ENCODE measurements around the gene AAR2.

AAR2 gene

DNA sequence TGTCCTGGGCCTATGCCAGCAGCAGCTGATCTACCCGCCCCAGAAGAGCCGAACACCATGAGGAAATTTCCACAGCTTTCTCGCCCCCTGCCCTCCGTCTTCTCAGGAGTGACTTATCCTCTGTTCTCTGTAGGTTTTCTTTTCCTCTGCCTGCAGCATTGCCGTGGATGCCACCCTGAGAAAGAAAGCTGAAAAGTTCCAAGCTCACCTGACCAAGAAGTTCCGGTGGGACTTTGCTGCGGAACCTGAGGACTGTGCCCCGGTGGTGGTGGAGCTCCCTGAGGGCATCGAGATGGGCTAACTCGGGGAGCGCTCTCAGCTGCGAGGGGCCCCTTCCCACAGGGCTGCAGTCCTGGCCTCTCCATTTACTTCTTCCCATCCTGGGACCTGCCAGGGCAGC is 19.2 kb downstream of the AAR2 start:
- DNase-seq (ENCODE audit: insufficient read length, low spot score) (no peak), FAIRE-seq (no peak)

DNA sequence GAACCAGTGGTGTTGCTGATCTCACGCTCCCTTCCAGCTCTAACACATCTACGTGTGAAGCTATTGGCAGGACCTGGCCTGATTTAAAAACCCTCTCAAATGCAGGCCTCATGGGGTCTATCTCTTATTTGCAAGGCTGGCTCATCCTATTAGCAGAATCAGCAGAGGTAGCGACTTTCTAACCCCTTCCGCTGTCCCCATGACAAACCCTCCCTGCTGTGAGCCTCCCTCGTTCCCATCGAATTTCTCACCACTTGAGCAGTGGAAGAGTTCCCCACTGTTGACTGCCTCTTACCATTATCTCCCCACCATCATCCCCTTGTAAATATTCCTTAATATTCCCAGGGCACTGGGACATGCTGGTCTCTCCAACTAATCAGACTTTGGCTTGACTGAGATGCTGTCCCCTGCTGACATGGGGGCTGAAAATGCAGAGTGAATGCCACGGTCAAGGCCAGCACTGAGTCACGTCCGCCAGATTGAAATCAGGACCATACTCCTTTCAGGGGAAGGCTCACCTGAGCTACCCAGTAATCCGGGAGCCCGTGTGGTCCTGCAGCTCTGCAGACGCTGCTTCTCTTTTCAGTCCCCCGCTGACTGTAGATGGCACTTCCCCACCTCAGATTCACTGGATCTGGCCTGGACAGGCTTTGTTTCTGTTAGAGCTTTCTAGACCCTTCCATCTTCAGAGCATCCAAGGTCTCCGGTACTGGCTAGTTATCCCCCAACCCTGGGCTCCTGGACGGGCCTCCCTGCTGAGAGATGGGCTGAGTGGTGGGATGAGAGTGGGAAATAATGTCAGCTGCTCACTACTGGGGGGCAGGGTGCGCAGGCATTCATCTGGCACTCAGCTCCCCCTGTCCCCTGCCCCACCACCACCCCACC is 23.1 kb downstream of the AAR2 start:
- FAIRE-seq = no peak
- no peak for DNase-seq (ENCODE audit: insufficient read length, low spot score)

DNA sequence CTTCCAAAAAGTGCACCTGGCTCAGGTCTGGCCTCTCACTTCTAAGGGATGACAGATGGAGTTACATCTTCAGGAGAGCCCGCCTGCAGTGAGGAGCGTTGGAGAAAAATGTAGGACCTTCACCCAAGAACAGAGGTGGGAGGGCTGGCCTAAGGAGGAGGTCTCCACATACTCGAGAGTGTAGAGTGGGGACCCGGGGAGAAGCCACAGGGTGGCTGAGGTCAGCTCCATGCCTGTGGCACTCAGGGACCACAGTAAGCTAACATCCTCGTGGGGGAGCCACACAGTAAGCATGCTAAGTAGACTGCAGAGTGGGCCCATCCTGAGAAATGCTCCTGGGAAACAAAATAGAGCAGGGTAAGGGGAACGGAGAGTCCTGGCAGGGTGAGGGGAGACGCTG is 24.0 kb downstream of the AAR2 start:
- FAIRE-seq = no peak

DNA sequence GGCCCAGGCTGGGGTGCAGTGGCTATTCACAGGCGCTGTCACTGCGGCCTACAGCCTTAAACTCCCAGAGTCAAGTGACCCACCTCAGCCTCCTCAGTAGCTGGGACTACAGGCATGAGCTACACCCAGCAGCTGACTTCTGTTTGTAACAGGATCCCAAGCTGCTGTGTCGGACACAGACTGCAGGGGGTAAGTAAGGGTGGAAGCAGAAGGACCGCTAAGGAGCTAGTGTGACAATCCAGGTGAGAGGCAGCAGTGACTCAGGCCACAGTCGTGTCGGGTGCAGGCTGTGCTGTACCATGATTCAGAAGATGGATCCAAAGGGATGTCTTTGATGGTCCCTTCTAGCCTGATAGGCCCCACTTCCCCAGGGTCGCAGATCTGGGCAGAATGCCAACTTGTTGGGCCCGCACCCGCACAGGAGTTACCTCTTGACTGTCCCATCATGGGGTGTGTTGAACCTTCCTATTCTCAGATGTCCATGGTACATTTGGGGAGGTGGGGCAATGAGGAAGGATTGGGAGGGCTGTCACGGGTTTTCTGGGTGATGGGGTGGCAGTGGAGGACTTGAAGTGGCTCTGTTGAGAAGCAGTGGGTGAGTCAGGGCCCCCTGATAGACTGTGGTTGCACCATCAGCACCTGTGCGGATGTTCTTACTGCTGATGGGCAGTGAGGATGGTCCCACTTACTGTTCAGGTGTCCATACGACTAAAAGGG is 25.3 kb downstream of the AAR2 start:
- FAIRE-seq (peak; percentile 38), DNase-seq (ENCODE audit: insufficient read length, low spot score) (no peak)

More for the DNA sequence above, 24.0 kb downstream of the AAR2 start:
- DNase-seq (ENCODE audit: insufficient read length, low spot score) = no peak

DNA sequence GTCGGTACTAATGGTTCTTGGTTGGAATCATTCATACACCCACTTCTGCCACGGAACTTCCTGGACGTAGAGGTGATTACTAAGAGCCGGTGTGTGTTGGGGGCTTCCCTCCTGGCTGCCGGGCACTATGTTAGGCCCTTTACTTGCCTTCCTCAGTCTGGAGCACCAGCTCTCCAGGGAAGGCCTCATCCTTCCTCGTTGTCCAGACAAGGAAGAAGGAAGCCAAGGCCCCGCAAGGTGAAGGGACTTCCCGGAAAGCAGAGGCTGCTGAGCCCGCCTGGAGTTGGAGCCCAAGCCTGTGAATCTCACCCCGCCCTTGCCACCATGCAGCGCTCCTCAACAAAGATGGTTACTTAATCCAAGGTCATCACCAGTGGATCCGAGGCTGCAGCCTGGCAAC is 26.2 kb downstream of the AAR2 start:
- no peak for DNase-seq (ENCODE audit: insufficient read length, low spot score)
- no peak for FAIRE-seq

DNA sequence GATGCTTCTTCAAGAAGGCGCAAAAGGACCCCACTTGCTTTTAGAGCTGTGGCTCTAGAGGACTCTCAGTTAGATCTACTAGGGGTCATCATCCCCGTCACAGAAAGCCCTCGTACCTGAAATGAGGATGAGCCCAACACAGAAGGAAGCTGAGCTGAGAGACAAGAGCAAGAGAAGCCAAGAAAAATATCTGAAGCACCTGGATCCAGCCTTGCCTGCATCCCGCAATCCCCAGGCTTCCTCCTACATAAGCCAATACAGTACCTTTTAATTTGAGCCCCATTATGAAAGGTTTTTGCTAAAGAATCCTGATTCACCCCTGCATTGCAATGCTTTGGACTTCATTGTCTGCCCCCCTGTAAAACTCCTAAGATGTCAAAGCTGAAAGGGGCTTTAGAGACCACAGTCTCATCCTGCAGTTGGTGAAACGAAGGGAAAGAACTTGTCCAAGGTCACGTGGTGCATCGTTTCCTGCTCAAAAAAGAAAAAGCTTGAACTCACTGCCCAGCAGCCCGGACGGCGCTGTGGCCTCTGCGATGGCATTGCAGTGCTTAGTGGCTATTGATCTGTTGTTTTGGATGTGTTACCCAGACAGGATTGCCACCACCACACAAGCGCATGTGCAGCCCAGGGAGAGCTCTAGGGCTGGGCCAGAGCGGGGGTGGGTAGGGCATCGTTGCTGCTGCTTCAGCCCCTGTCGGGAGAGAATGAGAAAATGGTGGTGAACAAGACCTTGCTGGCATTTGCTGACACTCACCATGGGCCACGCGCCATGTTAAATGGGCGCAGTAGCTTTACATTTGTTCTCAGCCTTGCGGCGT is 28.4 kb downstream of the AAR2 start:
- DNase-seq (ENCODE audit: insufficient read length, low spot score) (no peak), FAIRE-seq (no peak)

DNA sequence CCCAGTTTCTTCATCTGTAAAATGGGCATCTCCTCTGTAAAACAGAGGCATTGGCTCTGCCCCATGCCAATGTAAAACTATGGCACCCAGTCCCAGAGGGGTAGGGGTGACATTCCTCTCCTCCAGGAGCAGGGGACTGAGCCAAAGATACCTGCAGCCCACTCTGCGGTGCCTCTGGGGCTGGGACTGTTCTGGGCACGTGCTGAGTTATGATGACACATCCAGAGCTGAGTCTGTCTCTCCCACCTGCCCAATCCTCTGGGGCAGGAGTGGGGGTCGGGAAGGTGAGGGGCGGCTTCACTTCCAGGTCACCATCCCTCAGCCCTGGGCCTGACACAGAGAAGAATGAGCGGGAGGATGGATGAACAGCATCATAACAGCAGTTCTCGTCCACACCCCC is 29.9 kb downstream of the AAR2 start:
- DNase-seq (ENCODE audit: insufficient read length, low spot score) = no peak
- FAIRE-seq = no peak

DNA sequence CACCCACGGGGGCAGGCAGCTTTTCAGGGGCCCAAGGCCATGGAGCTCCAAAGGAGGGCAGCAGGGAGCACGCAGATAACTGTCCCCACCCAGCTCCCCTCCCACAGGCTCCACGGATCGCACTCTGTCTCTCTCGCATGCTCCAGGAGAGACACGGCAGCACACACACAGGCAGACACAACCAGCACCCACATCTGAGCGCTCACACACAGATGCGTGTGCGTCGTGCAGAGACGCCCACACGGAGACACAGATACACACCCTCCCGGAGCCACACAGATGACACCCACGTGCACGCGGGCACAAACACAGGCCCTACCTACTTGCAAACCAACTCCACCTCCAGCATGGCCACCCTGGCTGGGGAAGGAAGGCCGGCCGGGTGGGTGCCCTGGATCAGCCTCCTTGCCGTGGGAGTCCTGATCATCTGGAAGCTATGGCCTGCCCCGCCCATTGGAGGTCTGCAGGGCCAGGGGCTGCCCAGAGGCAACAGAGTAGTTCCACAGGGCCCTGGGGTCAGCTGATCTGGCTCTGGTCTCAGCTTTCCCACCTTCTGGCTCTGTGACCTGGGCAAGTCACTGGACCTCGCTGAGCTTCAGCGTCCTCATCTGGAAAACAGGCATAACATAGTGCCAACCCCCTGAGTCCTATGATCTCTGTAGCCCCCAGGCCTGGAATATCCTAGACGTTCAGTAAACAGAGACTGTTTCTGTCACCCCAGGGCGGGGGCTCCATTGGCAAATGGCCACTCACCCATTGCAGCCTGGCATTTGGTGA is 31.5 kb downstream of the AAR2 start:
- FAIRE-seq = no peak
- DNase-seq (ENCODE audit: insufficient read length, low spot score) = no peak

DNA sequence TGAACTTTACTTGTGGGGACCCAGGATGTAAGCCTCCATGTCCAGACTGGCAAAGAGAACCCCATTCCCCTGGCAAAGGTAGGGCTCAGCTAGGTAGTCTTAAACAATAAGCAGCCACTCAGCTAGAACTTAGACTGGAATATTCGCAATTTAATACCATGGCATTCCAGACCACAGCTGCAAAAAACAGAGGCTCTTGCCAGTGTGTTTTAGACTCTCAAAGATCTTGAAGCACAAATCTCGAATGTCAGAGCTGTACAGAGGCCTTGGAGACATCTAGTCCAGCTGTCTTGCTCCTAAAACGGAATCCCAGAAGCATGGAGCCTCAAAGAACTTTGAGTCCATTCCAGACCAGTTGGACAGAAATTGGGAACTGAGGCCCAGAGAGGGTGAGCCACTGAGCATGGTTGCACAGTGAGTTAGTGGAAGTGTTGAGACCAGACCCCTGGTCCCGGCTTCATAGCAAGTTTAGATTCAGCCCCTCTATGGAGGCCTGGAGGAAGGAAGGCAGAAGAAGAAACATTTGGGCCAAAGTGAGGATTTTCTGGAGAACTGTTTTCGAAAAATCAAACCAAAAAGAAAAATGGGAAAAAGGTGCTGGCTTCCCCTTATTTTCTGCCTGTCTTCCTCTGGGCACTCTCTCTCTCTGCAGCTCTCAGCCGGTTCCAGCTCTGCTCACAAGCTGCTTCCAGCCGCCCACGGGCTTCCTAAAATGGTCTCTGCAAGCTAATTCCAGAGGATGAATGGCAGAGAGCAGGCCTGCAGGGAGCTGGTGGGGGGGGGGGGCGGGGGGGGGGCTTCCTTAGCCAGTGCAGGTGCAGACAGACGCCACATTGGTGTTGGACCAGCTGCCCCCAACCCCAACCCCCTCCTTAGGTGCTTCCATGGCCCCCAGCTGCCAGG is 32.4 kb downstream of the AAR2 start:
- DNase-seq (ENCODE audit: insufficient read length, low spot score) (no peak), FAIRE-seq (no peak)

DNA sequence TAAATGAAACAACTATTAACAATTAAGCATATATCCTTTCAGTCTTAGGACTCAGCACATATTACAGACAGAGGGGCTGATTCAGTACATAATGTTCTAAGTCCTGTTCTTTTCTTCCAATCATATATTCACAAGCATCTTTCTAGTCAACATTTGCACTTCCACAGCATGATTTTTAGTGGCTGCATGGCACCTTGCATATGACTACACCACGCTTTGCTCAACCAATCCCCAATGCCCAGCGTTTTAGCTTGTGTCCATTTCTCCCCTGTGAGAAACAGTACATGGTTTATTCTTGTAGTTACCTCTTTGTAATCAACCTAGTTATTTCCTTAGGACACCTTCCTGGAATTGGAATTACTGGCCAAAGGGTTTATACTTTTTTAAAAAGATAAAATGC is 33.2 kb downstream of the AAR2 start:
- FAIRE-seq (peak; percentile 36), DNase-seq (ENCODE audit: insufficient read length, low spot score) (no peak)

DNA sequence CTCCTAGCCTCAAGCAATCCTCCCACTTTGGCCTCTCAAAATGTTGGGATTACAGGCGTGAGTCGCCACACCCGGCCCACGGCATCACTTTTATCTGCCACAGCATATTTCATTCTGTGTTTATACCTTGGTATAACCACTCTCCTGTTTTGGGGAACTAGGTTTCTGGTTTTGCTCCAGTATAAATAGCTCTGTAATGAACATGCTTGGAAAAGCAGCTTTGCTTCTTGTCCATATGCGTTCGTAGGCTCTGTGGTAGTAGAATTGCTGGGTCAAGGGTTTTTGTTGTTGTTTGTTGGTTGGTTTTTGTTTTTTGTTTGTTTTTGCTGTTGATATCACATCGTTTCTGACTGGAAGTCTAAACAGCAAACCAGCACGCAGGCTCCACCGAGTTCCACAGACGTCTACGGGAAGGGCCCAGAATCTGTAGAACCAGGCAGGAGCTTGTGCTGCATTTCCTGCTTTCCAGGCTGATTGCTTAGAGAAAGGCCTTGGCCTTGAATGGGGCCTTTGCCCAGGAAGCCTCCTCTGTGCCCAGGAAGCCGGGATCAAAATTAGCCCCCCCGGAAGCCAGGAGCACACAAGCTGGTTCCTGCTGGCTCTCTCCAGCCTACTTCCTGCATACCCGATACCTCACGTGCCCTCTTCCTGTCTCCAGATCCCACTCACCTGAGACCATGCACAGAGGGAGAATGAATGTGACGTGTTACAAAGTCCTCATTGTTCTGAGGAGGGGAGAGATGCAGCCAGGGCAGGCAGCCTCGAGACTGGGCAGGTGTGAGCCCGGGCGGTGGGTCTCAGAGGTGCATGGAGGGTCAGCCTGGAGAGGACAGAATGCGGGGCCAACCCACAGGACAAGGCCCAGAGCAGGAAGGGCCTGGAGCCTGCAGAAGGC is 34.7 kb downstream of the AAR2 start:
- FAIRE-seq (no peak), DNase-seq (ENCODE audit: insufficient read length, low spot score) (no peak)

DNA sequence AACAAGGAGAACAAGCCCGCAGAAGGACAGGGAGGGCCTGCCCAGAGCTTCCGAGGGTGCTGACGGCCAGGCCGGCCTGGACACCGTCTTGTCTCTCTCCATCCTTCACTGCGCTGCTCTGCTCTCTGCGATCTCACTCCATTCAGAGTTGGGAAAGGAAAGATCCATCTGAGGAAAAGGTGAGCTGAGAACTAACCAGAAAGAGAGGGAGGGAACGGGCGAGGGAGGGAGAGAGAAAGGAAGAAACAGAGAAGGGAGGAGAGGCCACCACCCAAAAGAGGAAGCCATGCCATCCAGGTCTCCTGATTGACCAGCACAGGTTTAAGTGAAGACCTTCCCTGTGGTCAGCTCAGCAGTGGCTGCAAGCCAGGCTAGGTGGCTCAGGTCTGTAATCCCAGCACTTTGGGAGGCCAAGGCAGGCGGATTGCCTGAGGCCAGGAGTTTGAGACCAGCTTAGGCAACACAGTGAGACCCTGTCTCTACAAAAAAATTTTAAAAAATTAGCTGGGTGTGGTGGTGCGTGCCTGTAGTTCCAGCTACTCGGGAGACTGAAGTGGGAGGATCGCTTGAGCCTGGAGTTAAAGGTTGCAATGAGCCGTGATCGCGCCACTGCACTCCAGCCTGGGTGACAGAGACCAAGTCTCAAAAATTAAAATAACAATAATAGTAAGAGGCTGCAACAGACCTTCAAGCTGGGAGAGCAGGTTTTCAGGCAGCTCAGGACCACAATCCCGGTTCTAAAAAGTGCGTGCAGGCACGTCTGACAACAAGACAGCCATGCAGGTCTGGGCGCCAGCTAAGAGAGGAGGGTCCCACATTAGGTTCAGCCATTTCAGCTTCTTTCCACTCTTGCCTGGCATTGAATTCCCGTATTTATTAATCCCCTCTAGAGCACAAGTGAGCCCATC is 35.6 kb downstream of the AAR2 start:
- DNase-seq (ENCODE audit: insufficient read length, low spot score) = no peak
- no peak for FAIRE-seq

DNA sequence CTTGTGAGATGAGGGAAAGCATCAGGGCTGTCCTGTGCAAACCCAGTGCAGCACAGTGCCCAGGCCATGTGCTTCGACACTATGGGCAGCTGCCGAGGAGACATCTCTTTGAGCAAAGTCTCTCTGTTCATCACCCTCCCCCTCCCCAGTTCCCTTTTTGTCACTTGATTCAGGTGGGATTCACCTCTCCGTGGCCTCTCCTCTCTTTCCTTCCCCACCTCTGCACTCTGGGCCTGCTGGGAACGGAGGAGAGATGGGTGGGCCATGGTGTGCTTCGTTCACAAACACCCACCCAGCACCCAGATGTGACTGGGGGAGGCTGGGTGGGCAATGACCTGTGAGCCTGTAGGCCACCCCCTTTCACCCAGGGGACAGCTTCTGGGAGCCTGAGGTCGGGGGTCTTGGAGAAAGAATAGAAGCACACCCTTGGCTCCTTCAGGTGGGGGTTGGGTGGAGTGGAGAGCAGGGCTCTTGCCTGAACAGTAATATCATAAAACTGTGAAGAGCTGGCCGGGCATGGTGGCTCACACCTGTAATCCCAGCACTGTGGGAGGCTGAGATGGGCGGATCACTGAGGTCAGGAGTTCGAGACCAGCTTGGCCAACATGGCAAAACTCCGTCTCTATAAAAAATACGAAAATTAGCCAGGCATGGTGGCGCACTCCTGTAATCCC is 36.4 kb downstream of the AAR2 start:
- no peak for FAIRE-seq
- no peak for DNase-seq (ENCODE audit: insufficient read length, low spot score)

DNA sequence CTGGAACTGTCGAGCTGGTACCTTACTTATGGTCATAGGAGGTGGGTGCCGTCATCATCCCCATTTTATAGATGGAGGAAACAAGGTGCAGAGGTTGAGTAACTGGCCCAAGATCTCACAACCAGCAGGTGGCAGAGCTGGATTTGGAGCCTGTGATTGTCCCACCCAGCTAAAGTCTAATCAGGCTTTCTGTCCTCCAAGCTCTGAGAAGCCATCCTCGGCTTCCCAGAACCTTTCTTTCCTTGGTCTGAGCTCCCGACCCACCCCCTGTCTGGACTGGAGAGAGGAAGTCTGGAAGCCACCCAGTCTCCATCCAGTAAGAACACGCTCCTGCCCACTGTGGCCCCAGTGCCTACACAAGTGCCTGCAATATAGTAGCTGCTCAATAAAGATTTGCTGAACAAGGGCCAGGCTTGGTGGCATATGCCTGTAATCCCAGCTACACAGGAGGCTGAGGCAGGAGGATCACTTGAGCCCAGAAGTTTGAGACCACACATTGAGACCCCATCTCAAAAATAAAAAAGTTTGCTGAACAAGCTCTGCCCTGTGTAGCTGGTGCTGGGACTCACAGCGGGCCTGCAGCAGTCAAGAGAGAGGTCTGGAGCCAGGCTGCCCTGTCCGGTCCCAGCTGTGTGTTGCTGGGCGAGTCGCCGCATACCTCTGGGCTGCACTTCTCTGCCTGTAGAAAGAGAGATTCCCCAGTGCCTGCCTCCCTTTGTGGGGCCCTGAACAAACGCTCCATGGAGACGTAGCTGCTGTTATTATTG is 37.3 kb downstream of the AAR2 start:
- FAIRE-seq (no peak), DNase-seq (ENCODE audit: insufficient read length, low spot score) (peak; percentile 29)

DNA sequence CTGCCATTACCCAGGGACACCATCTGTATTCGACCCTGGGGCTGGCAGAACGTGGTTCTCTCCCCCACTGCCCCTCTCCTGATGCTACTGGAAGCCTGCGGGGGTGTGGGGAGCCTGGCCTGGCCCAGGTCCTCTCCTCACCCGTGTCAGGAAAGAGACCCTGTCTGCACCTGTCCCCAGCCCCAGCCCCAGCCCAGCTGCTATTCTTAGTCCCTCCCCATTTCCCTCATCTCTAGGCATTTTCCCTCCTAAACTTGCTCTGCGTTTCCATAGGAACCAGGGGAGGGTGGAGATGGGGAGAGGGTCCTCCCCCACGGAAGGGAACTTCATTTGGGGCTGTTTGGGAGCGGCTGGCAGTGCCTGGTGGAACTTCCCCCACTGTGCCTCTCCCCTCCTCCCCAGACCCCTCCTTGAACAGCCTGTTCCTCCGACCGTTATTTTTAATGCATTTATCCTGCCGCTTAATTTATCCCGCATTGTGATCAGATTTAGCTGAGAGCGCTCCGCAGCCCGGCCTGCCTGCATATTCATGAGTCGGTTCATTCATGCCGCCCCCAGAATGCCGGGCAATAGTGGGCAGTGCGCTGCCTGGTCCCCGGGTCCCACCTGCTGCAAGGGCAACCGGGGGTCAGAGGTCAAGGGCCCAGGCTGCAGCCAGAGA is 38.0 kb downstream of the AAR2 start:
- FAIRE-seq (no peak), DNase-seq (ENCODE audit: insufficient read length, low spot score) (no peak)

DNA sequence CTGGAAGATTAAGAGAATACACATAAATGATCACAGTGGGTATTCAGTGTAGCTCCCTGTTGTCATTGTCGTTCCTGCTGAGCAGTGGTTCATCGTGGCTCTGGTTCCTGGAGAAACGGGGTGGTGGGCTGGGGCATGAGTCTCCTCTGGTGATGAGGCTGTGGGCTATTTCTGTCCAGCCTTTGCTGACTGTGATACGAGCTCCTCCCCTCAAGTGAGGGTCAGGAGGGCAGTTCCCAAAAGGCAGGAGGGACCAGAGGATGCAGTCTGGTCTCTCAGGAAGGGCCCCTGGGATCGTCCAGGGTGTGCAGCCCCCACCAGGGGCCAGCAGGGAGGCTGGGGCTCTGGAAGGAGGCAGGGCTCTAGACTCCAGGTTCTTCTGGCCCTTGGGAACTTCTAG is 38.7 kb downstream of the AAR2 start:
- FAIRE-seq (no peak), DNase-seq (ENCODE audit: insufficient read length, low spot score) (no peak)

Measured in HTR-8/SVneo (cell line).